HG03558 (cell line): ENCODE data around the gene NEK5.
"Not testable (repeated sequence)": the region's sequence is repeated elsewhere in the genome, so short reads cannot be mapped to it uniquely, and the experiment has no call there.

ENCODE experiments used
- ATAC-seq: cut with Tn5 transposase; IDR thresholded peaks from one replicate; pipeline ENCODE4 v1.9.1; 2021; ENCODE audit warnings: moderate number of reproducible peaks; ENCODE audit not compliant: unreplicated experiment; ENCODE audit errors: extremely low read depth

The NEK5 gene

DNA sequence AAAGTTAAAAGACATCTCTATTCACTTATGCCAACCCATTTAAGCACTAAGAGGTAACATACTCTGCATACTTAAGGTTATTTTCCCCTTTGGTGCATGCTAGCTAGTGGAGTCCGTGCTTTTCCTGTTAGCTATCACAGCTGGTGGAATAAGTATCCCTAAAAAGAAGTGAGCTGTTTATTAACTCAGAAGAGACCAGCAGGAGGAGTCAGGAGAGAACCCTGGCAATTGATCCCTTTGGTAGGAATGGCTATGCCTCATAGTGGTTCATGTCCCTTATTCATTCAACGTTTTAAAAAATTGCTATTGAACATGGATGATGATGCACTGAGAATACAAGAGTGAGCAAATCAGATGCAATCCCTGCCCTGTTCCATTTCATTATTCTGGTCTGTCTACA, 12.4 kb upstream of the NEK5 start:
- no peak for ATAC-seq

DNA sequence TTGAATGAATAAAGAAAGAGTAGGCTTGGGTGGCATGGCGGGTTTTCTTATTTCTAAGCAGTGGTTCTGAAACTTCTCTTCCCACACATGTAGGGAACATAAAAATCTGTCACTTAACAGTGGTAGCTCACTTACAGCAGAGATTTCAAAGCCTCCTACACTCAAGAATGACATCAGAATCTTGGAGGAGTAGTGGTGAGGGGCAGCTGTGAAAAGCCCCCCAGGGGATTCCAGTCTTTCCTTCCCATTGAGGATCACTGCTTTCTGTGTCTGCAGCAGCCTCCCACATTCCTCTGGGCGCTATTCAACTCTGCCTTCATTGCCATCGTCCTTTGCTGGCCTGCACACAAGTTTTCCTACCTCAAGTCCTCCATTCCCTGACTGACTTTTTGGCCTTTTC, 8.6 kb upstream of the NEK5 start:
- ATAC-seq = no peak

DNA sequence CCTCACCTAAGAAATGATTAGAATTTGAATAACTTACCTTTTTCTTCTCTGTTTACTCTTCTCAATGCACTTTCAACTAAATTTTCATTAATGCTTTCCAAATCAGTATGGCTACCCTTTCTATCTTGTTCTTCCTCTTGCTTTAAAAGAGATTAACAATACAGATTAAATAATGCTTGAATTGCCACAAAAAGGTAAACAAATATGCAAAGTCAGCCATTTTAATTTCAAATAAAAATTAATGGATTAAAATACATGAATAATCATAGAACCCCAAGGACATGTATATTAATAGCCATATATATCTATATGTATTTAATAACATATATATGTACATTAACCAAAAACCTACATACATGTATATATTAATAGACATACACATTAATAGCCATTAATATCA, 7.9 kb upstream of the NEK5 start:
- no peak for ATAC-seq

DNA sequence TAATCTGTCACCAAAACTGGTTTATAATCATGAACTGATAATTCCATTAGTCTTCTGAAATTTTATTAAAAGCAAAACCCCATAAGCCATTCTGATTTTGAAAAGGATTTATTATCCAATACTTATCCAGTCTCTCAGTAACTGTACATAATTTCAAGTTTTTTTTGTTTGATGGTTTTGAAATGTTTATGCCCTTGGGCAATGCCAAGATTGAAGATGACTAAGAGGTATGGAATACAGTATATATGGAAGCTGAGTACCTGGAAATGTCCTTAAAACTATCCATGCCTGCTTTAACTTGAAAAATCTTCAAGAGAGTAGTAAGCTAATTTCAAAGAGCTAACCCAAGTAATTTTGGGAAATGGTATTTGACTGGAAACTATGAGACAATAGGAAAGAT, 1.8 kb upstream of the NEK5 start:
- no peak for ATAC-seq

DNA sequence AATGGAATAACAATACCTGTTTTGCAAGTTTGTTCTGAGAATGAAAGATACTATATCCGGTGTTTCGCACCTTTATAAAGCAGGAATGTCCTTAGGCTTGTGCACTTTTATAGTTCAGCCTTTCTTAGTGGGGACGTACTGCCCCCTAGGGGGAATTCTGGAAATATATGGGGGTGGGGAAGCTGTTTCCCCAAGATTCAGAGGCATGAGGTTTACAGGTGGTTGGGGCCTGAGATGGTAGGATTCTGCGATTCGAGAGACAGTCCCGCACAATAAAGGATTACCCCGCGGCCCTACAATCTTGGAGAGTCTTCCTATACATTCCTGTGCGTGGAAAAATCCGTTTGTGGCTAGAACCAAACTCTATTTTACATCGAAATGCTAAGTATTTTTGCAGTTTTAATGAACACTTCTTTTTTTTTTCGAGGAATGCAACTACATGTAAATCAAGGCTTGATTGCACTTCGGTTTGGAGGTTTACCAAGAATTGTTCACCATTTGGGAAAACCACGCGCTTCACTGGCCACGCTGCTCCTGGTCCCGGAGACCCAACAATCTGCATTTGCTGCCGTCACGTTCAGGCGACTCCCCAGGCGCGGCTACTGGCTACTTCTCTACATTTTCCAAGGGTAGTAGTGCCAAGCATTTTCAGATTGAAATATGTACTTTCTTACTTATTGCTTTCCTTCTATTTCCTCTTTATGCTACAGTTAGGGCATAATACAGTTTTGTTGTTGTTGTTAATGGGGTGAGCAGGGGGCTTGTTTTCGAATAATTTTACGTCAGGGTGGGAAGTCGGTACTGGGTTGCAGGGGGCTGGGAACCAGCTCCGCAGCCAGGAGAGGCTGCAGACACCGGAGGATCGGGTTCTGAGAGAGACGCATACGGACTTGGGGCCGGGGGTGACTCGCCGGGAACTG, 830 bp downstream of the NEK5 start:
- ATAC-seq = no peak

DNA sequence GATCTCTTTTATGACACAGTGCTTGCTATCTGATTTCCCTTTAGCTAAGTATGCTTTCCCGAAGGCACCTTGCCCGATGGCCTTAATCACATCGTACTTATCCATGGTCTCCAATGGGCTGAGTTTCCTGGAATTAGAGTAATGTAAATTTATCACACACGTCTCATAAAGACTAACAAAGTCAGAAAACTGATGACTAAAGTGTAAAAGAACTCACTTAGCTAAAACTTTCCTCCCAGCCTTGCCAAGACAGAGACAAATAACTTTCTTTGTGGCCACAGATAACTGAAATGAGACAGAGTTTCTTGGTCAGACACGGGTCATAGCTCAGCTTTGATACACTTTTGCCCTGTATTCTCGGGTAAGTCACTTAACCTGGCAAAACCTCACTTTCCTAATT, 1.5 kb downstream of the NEK5 start:
- ATAC-seq = no peak

DNA sequence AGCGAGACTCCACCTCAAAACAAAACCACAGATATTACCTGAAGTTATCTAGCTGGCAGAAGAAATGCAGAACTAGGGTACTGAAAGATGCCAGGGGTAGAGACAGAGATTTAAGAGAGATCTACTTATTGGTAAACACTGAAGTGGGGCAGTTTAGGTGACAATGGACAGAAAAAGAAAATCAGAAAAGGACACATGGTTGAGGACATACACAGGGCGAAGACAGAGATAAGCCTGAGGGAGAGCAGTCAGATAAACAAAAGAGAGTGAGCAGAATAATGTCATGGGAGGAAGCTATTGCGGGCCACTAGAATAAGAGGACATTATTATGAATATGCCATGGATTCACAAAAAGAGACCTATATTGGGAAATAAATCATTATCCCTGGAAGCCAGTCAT, 3.3 kb downstream of the NEK5 start:
- ATAC-seq = no peak

DNA sequence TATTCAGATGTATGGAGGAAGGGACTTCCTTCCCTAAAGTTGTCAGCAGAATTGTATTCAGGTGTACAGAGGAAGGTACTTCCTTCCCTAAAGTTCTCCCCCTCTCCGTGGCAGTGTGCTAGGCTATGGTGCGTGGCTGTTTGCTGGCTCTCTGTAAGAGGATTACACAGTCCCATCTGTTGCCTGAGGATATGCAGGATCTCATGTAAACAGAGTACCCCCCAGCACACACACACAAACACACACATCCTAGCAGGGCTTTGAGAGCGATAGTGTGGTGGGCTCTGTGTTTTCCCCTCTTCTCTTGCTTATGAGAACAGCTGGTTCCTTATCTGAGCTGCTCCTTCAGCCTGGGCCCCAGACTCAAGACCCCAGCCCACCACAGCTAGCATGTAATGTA, 10.3 kb downstream of the NEK5 start:
- no peak for ATAC-seq

DNA sequence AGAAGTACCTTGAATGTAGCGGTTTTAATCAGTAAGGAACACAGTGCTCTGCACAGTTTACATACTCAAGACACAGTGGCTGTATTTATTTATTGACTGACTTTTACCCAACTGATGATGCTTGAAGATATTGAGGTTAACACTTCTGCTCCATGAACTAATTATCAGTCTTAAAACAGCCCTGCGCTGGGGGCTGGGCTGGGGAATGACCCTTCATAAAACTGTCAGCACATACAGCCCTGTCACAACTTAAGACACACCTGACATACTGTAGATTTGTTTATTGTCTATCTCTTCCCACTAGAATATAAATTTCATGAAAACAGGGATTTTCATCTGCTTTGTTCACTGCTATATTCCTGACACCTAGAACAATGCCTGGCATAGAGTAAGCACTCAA, 10.8 kb downstream of the NEK5 start:
- no peak for ATAC-seq

DNA sequence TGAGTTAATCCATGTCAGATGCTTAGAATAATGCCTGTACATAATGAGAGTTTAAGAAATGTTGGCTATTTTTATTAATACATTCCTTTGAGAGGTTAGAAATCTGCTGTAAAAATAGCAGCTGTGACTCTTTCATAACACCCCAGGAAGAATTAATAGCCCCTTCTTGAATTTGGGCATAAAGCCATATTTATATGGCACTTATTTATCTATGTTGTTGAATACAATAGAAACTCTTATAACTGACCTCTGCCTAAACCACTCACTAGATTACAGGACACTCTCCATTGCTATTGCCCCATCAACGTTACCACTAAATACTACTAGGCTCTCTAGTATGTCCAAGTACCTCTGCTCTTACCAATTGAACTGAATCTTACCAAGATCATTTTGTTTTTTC, 16.3 kb downstream of the NEK5 start:
- no peak for ATAC-seq

DNA sequence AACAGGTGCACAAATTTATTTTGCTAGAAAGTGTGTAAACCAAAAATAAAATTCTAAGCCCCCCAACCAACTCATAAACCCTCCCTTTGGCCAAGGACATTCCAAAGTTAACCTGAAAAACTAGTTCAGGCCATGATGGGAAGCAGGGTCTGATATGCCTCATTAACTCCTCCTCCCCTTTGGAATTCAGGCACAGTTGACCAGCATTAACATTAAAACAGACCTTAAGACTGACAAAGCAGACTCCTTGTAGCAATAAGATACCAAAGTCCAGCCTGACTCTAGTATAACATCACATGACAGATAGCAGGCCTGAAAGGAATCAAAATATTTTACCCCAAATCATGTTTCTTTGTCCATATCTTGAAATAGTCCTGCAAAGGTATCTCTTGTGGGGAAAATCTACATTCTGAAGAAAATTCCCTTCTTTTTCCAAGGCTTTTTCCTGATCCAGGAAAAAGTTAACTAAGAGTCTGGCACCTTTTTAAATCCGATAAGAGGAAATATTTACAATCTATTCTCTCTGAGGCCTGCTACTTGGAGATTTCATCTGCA, 19.7 kb downstream of the NEK5 start:
- no peak for ATAC-seq

DNA sequence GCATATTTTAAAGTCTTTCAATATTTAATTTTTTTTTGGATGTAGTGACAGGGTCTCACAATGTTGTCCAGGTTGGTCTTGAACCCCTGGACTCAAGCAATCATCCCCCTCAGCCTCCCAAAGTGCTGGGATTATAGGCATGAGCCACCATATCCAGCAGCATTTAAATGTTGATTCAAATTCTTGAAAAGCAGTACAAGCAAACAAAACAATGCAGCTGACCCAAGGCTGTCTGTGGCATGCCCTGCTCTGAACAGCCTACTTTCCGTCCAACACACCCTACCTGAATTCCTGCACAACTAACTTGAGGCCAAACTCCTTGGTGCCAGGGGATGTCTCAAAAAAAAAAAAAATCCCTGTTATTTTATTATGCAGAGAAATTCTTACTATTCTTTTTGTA, 23.0 kb downstream of the NEK5 start:
- ATAC-seq = no peak

DNA sequence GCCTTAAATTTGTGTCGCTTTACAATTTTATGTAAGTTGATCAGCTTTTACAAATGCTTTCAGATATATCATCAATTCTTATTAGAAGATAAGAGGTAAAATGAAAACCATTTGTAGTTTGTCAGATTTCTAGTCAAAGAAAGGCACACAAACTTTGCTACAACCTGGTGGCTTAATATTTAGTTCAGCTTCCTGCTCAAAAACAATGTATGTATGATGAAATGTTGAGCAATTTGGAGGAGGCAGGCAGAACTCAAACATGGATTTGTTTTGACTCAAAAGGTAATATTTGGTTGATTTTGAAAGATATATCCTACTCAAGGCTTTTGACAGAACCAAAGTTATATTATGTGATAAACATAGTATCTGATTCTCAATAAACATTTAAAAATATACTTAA, 24.2 kb downstream of the NEK5 start:
- no peak for ATAC-seq

DNA sequence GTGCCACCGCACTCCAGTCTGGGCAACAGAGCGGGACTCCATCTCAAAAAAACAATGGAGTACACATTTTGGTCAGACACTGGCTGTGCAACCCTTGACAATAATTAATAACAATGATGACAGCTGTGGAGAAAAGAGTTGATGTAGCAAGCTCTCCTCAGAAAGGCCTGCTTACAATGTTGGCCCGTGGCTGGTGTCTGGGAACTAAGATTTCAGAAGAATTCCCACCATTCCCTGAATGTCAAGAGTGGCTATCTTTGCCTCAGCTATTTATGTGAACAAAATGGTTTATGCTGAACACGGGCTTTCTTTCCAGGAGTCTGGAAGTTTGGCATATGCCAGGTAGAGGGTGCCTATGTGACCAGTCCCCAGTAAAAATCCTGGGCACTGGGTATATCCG, 25.5 kb downstream of the NEK5 start:
- no peak for ATAC-seq

DNA sequence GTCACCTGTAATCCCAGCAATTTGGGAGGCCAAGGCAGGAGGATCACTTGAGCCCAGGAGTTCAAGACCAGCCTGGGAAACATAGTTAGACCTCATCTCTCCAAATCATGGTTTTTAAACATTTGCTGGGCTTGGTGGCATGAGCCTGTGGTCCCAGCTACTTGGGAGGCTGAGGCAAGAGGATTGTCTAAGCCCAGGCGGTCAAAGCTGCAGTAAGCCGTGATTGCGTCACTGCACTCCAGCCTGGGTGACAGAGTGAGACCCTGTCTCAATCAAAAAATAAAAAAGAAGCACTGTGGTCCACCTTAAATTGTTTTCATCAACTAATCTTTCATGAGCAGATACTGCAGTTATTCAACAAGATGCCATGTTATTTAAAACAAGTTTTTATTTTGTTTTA, 26.4 kb downstream of the NEK5 start:
- ATAC-seq = not testable (repeated sequence)

DNA sequence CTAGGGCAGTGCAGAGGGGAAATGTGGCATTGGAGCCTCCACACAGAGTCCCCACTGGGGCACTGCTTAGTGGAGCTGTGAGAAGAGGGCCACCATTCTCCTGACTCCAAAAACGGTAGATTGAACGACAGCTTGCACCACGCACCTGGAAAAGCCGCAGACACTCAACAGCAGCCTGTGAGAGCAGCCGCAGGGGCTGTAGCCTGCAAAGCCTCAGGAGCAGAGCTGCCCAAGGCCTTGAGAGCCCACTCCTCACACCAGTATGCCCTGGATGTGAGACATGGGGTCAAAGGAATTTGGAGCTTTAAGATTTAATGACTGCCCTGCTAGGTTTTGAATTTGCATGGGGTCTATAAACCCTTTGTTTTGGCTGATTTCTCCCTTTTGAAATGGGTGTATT, 31.7 kb downstream of the NEK5 start:
- no peak for ATAC-seq

DNA sequence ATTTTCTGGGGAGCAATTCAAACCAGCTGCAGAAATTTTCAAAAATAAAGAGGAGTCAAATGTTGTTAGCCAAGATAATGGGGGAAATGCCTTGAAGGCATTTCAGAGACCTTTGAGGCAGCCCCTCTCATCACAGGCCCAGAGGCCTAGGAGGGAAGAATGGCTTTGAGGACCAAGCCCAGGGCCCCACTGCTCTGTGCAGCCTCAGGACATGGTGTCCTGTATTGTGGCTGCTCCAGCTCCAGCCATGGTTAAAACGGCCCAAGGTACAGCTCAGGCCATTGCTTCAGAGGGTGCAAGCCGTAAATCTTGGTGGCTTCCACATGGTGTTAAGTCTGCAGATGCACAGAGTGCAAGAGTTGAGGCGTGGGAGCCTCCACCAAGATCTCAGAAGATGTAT, 32.1 kb downstream of the NEK5 start:
- no peak for ATAC-seq

DNA sequence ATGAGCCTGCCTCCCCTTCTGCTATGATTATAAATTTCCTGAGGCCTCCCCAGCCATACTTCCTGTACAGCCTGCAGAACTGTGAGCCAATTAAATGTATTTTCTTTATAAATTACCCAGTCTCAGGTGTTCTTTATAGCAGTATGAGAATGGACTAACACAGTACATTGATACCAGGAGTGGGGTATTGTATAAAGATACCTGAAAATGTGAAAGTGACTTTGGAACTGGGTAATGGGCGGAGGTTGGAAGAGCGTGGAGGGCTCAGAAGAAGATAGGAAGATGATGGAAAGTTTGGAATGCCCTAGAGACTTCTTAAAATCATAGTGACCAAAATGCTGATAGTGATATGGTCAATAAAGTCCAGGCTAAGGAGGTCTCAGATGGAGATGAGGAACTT, 32.8 kb downstream of the NEK5 start:
- ATAC-seq = no peak

DNA sequence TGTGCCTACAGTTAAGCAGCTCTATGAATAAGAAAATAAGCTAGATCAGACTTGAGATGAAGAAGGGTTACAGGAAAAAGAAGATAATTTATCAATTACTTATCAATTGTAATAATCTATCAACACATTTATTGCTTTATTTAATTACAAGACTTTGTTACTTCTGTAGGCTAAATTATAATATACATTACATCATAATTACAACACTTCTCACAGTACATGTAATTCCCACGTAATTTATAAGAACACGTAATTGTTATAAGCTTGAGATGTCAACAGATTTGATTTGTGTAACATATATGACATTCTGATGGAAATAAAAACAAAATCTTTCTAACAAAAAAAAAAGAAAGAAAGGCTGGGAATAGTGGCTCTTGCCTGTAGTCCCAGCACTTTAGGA, 36.8 kb downstream of the NEK5 start:
- ATAC-seq = no peak

DNA sequence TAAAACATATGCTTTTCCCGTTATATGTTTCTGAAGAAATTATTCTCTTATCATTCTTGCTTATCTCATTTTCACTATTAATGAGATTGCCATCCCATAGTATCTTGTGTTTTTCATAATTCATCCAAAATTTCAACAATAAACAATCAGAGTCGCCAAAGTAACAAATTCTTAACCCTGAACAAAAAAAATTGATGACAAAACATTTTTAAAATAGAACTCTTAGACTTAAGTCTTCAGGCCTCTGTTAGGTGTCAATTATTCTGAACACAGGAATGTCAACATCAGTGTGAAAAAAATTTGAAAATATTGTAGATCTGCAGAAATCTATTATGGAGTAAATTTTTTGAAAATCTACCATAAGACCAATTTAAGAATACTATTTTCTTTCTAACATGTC, 37.4 kb downstream of the NEK5 start:
- ATAC-seq = no peak

DNA sequence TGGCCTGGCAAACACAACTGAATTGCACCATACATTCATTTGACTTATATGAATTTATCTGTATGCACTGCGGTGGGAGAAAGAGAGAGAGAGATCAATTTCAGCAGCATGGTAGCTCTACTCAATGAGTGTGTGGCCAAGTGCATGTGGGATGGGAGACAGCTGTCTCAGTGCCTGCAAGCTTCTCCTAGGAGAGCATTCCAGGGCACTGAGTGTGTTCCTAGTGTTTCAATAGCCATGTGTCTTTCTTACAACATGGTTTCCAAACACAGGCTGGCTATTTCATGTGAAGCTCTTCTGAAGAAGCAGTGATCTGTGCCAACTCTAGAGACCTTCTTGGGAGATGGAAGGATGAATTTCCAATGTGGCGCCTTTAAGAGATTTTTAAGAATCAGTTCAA, 43.5 kb downstream of the NEK5 start:
- no peak for ATAC-seq

DNA sequence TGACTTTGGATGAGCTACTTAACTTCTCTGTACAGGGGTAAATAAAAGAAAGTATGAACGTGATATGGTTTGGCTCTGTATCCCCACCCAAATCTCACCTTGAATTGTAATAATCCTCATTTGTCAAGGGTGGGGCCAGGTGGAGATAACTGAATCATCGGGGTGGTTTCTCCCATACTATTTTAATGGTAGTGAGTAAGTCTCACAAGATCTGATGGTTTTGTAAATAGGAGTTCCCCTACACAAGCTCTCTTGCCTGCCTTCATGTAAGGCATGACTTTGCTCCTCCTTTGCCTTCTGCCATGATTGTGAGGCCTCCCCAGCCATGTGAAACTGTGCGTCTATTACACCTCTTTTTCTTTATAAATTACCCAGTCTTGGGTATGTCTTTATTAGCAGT, 43.9 kb downstream of the NEK5 start:
- ATAC-seq = not testable (repeated sequence)
